Type B pancreatic cell (in vitro differentiated cells): Measurements from ENCODE around the gene PPOX. TPM values are rescaled to one million over a fixed set of nuclear protein-coding genes. Genes with fewer than 3 reads are reported as not detected.

Experiments used
- DNase-seq: peaks from one replicate; pipeline ENCODE4 v3.0.0; 2021; ENCODE audit warnings: mixed read lengths; ENCODE audit not compliant: unreplicated experiment; ENCODE audit errors: extremely low spot score
- H3K27ac Mint-ChIP-seq: 2 replicates; pipeline ENCODE4 v1.8.0; 2021; ENCODE audit warnings: mild to moderate bottlenecking, mixed read lengths
- H3K27me3 Mint-ChIP-seq: 2 replicates; pipeline ENCODE4 v1.8.0; 2021; ENCODE audit warnings: mixed read lengths
- H3K36me3 Mint-ChIP-seq: 2 replicates; pipeline ENCODE4 v1.8.0; 2021; ENCODE audit warnings: mixed read lengths
- H3K4me1 Mint-ChIP-seq: one replicate; pipeline ENCODE4 v1.8.0; 2021; ENCODE audit warnings: mixed read lengths; ENCODE audit not compliant: unreplicated experiment
- H3K4me3 Mint-ChIP-seq: 2 replicates; pipeline ENCODE4 v1.8.0; 2021; ENCODE audit warnings: mild to moderate bottlenecking, mixed read lengths
- H3K9me3 Mint-ChIP-seq: 2 replicates; pipeline ENCODE4 v1.8.0; 2021; ENCODE audit warnings: mixed read lengths
- total RNA-seq: library from RNA; stranded (reverse); gene quantifications from 2 replicates; pipeline ENCODE4 v1.2.1, GENCODE V29; 2021; ENCODE audit warnings: low replicate concordance
- TF ChIP-seq, protein P1 (sequence below): fragments of 200-600 bp; sonication (generic); conservative IDR thresholded peaks from 2 replicates; pipeline ENCODE4 v1.5.0; 2021; ENCODE audit warnings: antibody characterized with exemption, mild to moderate bottlenecking

The PPOX gene
- total RNA-seq, 1 donor from 2014 or later, result 43.6 TPM

- H3K4me1 Mint-ChIP-seq, result peaks cover 27% of the 10 kb centered on the region
- TF ChIP-seq, protein P1, sequence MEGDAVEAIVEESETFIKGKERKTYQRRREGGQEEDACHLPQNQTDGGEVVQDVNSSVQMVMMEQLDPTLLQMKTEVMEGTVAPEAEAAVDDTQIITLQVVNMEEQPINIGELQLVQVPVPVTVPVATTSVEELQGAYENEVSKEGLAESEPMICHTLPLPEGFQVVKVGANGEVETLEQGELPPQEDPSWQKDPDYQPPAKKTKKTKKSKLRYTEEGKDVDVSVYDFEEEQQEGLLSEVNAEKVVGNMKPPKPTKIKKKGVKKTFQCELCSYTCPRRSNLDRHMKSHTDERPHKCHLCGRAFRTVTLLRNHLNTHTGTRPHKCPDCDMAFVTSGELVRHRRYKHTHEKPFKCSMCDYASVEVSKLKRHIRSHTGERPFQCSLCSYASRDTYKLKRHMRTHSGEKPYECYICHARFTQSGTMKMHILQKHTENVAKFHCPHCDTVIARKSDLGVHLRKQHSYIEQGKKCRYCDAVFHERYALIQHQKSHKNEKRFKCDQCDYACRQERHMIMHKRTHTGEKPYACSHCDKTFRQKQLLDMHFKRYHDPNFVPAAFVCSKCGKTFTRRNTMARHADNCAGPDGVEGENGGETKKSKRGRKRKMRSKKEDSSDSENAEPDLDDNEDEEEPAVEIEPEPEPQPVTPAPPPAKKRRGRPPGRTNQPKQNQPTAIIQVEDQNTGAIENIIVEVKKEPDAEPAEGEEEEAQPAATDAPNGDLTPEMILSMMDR, result no peak
- H3K9me3 Mint-ChIP-seq, result no peaks in the 10 kb centered on the region
- H3K27me3 Mint-ChIP-seq, result no peaks in the 10 kb centered on the region
- no peak overlapping the region for H3K27ac Mint-ChIP-seq
- peaks cover 27% of the 10 kb centered on the region for H3K36me3 Mint-ChIP-seq
- no peak for DNase-seq
- no peak overlapping the region for H3K4me3 Mint-ChIP-seq
Observed at GRCh38 chr1:161206411-161207140, 40.4 kb downstream of the PPOX start.

DNA sequence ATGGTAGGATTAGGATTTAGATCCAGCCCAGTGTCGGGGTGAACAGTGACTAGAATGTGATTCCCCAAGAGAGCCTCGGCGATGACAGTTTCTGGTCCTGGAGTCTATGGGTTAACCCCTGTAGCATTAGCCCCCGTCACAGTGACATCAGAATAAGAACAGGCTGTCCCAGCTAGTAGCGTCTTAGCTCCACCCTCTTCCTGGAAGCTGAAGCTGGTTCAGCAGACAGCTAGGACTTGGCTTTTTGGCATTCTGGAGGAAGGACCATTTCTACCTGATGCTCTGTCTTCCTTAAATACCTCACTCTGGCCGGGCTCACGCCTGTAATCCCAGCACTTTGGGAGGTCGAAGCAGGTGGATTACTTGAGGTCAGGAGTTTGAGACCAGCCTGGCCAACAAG, 40.9 kb downstream of the PPOX start:
- Mint-ChIP-seq H3K36me3 (peaks cover 27% of the 10 kb centered on the region), H3K27ac (no peak overlapping the region), H3K27me3 (no peaks in the 10 kb centered on the region), H3K9me3 (no peaks in the 10 kb centered on the region), H3K4me1 (peaks cover 23% of the 10 kb centered on the region), H3K4me3 (no peak overlapping the region)
- DNase-seq, result no peak
- TF ChIP-seq, protein P1, result no peak

GRCh38 chr1:161209790-161210409, 43.7 kb downstream of the PPOX start:
- Mint-ChIP-seq H3K27ac (peak overlapping the region; percentile 61), H3K36me3 (peaks cover 38% of the 10 kb centered on the region), H3K4me1 (peaks cover 17% of the 10 kb centered on the region), H3K9me3 (no peaks in the 10 kb centered on the region), H3K4me3 (no peak overlapping the region), H3K27me3 (no peaks in the 10 kb centered on the region)
- TF ChIP-seq, protein P1, result peak; percentile 92
- DNase-seq, result peak; percentile 81

- no peak for DNase-seq
- Mint-ChIP-seq H3K9me3 (no peaks in the 10 kb centered on the region), H3K27ac (no peak overlapping the region), H3K4me1 (peaks cover 15% of the 10 kb centered on the region), H3K4me3 (no peak overlapping the region), H3K36me3 (peaks cover 29% of the 10 kb centered on the region), H3K27me3 (no peaks in the 10 kb centered on the region)
- TF ChIP-seq, protein P1, result no peak
Observed at GRCh38 chr1:161214369-161214768, 48.1 kb downstream of the PPOX start.

GRCh38 chr1:161215076-161215475, 48.9 kb downstream of the PPOX start, which contains the start of gene FCER1G:
FCER1G (plus strand) TSS chr1:161215295; CDS start chr1:161215322, 27 bp downstream.
- no peak for DNase-seq
- H3K9me3 Mint-ChIP-seq, result no peaks in the 10 kb centered on the region
- peaks cover 9% of the 10 kb centered on the region for H3K4me1 Mint-ChIP-seq
- H3K4me3 Mint-ChIP-seq, result no peak within 1 kb of the TSS
- H3K27me3 Mint-ChIP-seq, result no peaks in the 10 kb centered on the region
- TF ChIP-seq, protein P1, result no peak
- no peak within 1 kb of the TSS for H3K27ac Mint-ChIP-seq
- peaks cover 22% of the 10 kb centered on the region for H3K36me3 Mint-ChIP-seq
